Measurements from ENCODE around the gene MFNG. TPM values are rescaled to one million over a fixed set of nuclear protein-coding genes. Genes with fewer than 3 reads are reported as not detected.

Gene MFNG
- total RNA-seq, 1 donor from 2014 or later, result 33.6 TPM

- DNase-seq (ENCODE audit: low spot score), result no peak
Observed at GRCh38 chr22:37514526-37515051, 28.4 kb upstream of the MFNG start.

- no peak for DNase-seq (ENCODE audit: low spot score)
Observed at GRCh38 chr22:37511395-37512104, 25.4 kb upstream of the MFNG start.

GRCh38 chr22:37510091-37510490 lies 23.9 kb upstream of the MFNG start:
- no peak for DNase-seq (ENCODE audit: low spot score)

- DNase-seq (ENCODE audit: low spot score), result no peak
Observed at GRCh38 chr22:37509059-37509860, 23.1 kb upstream of the MFNG start.

- DNase-seq (ENCODE audit: low spot score), result no peak
Observed at GRCh38 chr22:37508431-37508992, 22.3 kb upstream of the MFNG start.

GRCh38 chr22:37507731-37508130 lies 21.5 kb upstream of the MFNG start:
- no peak for DNase-seq (ENCODE audit: low spot score)

DNA sequence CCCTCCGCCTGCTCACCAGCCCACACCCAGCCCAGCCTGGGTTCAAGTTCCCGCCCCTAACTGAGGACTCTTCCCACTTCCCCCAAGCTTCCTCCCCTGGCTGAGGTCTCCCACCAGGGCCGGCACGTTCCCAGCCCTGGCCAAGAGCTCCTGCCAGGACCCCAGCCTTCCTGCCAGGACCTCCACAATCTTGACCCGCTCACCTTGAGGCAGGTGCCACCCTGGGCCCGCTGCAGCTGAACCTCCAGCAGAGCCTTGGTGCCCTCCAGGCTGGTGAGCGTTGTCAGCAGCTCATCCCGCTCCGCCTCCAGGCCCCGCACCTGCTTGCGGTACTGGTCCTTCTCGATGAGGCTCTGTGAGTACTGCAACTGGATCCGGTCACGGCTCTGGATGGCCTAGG lies 19.8 kb upstream of the MFNG start:
- DNase-seq (ENCODE audit: low spot score), result no peak

DNA sequence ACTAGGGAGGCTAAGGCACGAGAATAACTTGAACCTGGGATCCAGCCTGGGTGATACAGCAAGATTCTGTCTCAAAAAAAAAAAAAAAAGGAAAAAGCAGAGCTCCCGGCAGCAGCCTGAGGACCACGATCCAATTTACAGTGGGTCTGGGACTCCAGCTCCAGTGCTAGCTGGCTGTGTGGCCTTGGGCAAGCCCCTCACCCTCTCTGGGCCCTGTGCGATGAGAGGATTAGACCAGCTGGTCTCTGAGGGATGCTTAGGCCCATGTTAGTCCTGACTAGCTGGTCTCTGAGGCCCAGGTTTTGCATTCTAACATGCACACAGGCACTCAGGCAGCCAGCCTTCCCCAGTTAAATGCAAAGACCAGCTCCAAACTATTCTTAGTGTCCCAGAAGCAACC lies 19.4 kb upstream of the MFNG start:
- DNase-seq (ENCODE audit: low spot score), result no peak

DNA sequence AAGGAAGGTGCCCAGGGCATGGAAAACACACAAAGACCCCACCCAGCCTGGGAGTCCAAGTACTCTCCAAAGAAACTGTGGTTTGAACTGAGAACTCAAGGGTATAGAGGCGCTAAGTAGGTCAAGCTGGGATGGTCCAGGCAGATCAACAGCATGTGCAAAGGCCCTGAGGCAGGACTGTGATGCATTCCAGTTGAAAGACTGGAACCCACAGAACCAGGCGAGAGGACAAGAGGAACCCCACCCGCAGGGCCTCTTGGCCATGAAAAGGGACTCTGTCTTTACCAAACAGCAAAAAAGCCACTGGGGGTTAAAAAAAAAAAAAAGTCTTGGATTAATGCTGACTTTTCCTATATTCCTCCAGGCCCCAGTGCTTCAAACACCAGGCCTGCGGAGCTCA lies 18.8 kb upstream of the MFNG start:
- DNase-seq (ENCODE audit: low spot score), result no peak

GRCh38 chr22:37503850-37504249 lies 17.7 kb upstream of the MFNG start:
- DNase-seq (ENCODE audit: low spot score), result no peak

GRCh38 chr22:37503183-37503683 lies 17.0 kb upstream of the MFNG start:
- DNase-seq (ENCODE audit: low spot score), result no peak

DNA sequence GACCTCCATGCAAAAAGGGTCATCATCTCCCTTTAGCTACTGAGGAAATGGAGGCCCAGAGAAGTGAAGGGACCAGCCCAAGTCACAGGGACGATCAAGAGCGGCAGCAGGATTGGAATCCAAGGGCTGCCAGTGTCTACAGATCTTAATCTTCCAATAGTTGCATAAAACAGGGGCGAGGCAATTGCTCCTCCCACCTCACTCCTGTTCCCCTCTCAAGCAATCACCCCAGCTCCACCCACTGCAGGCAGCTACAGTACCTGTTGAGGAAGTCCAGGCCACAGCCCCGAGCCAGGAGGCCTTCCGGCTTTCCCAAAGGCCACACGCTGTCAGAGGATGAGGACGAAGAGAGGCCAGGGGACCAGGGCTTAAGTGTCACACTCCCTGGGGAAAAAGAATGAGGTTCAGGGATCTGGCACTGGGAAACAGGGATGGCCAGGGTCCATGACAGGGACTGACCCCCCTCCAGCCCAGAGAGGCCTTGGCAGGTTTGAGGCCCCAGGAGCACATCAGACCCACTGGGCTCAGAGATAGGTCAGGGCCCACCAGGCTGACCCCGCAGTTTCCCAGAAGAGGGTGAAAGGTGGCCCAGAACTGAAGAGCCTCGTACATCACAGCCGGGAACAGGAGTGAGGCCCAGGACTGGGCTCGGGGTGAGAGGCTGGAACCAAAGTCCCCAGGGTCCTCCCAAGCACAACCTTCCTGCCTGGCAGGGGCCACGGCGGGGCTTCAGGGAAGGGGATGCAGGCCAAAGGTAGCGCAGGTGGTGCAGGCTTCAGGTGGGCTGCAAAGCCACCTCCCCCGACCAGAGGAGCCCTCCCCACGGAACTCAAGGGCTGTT lies 16.4 kb upstream of the MFNG start:
- no peak for DNase-seq (ENCODE audit: low spot score)

- no peak for DNase-seq (ENCODE audit: low spot score)
Observed at GRCh38 chr22:37501610-37502341, 15.6 kb upstream of the MFNG start.

GRCh38 chr22:37500745-37501609 lies 14.8 kb upstream of the MFNG start:
- DNase-seq (ENCODE audit: low spot score), result no peak

DNA sequence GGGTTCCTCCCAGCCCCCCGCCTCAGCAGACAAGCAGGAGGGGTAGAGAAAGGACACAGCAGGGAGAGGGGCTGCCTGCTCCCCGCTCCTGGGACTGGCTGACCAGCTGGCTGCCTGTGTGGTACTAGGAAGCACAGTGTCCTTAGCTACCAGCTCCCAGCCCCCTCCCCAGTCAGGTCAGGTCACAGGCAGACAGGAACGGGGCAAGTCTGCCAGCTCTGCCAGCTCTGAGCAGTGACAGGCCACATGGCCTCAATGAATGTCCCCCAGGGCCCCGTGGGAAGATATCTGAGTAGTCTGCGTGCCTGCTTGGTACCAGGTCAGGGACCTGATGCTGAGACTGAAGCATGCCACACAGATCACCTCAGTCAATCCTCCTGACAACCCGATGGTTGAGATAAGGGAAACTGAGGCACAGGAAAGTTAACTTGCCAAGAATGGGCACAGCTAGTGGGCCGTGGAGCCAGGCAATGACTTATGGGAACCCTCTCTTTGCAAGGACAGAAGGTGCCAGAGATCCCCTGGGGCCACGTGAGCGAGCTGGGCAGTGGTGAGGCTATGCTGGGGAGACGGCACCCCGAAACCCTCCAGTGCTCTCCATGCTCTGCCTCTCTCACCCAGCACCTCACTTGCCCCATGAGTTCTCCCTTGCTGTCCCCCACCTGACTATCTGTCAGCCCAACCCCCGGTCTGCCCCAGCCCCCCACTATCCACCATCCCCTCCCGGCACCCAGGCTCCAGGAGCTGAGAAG lies 13.8 kb upstream of the MFNG start:
- no peak for DNase-seq (ENCODE audit: low spot score)

GRCh38 chr22:37499027-37499707 lies 13.0 kb upstream of the MFNG start:
- DNase-seq (ENCODE audit: low spot score), result no peak

DNA sequence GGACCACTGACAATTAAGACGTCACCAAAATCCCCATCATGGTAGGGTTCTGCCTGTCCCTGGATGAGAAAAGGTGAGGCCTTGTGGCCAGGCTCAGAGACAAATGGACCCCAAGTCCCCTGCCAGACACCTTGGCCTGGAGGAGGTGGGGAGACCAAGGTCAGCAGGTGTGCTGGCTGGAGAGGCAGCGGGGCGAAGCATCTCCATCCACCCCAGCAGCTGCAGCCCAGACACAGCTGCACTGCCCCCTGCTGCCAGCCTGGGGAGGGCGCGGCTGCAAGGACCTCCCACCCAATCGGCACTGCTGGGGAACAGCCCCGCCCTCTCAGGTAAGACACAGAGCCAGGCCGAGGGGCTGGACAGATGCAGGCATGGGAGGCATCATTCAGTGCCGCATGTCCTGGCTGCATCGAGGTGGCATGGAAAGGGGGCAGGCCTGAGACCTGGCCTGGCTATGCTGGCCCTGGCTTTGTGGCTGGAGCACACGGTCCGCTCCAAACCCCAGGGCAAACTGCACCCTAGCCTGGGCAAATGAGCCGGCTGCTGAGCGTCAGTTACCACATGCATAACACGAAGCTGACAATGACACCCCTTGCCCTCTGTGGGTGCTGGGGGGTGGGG lies 12.2 kb upstream of the MFNG start:
- DNase-seq (ENCODE audit: low spot score), result no peak
